ENCODE data around the gene AUTS2.

Gene AUTS2

GRCh38 chr7:69677881-69678493 lies 79.7 kb downstream of the AUTS2 start:
- no peak for DNase-seq (ENCODE audit: low read depth)
- no peak for TF ChIP-seq CTCF (IDR thresholded peaks at IDR 0.05; ENCODE audit: control insufficient read depth, extremely low read depth, insufficient read depth)
- H3K4me3 ChIP-seq (ENCODE audit: low read depth, low read length) = no peak overlapping the region

DNA sequence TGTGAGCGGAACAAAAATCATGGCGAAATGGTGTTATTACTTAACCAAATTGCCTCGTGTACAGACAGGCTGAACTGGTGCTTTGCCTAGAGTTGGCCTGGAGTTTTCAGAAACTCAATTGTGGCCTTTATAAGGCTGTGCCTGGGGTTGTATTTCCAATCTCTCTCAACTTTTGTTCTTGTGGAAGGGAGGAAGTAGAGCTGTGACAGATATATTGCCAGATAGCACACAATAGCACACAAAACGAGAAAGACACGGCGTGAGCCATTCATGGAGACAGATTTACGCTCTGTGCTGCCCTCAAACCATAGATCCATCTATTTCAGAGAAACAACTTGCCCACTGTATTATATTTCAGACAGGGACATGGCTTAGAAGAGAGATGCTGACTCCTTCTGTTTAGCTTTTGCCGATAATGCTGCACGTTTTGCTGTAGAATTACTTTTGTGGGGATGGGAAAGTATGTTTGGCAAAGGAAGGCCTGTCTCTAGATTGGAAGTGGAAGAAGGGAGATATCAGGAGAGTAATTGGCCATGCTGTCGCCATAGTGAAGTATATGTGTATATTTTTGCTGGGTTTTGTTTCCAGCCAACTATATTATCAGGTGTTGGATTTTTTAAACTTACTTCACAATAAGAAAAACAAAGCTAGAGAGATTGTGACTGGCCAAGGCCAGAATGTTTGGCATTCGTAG lies 80.4 kb downstream of the AUTS2 start:
- no peak for DNase-seq (ENCODE audit: low read depth)
- no peak for TF ChIP-seq CTCF (IDR thresholded peaks at IDR 0.05; ENCODE audit: control insufficient read depth, extremely low read depth, insufficient read depth)
- H3K4me3 ChIP-seq (ENCODE audit: low read depth, low read length) = no peak overlapping the region

DNA sequence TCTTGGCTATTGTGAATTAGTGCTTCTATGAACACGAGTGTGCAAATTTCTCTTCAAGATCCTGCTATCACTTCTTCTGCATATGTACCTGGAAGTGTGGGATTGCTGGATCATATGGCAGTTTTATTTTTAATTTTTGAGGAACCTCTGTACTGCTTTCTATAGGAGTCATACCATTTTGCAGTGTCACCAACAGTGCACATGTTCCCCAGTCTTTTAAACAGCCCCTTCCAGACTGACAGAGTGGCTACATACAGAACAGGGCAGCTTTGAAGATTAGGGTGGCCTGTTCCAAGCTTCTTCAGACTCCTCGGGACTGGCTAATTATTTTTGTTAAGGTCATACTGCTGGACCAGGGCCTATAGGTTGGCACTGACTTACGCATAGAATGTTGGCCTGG lies 82.9 kb downstream of the AUTS2 start:
- no peak for DNase-seq (ENCODE audit: low read depth)
- TF ChIP-seq CTCF (IDR thresholded peaks at IDR 0.05; ENCODE audit: control insufficient read depth, extremely low read depth, insufficient read depth) = no peak
- no peak overlapping the region for H3K4me3 ChIP-seq (ENCODE audit: low read depth, low read length)

DNA sequence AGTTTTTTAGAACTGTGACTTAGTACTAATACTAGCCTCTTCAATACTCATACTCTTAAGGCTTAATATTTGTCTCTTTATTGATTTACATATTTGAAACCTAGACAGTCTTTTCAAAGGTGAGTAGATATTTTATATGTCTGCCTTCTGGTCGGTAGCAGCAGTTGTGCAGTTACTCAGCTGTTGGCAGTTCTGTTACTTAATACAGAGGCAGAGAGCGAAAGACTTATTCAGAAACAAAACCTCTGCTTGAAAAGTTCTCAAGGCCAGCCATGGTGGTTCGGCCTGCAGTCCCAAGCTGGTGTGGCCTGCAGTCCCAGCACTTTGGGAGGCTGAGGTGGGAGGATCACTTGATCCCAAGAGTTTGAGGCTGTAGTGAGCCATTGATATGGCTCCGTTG lies 84.2 kb downstream of the AUTS2 start:
- TF ChIP-seq CTCF (IDR thresholded peaks at IDR 0.05; ENCODE audit: control insufficient read depth, extremely low read depth, insufficient read depth) = no peak
- no peak overlapping the region for H3K4me3 ChIP-seq (ENCODE audit: low read depth, low read length)
- DNase-seq (ENCODE audit: low read depth) = no peak

- TF ChIP-seq CTCF (IDR thresholded peaks at IDR 0.05; ENCODE audit: control insufficient read depth, extremely low read depth, insufficient read depth) = no peak
- no peak for DNase-seq (ENCODE audit: low read depth)
- H3K4me3 ChIP-seq (ENCODE audit: low read depth, low read length) = no peak overlapping the region
Measured at GRCh38 chr7:69683002-69683401, 84.7 kb downstream of the AUTS2 start.

DNA sequence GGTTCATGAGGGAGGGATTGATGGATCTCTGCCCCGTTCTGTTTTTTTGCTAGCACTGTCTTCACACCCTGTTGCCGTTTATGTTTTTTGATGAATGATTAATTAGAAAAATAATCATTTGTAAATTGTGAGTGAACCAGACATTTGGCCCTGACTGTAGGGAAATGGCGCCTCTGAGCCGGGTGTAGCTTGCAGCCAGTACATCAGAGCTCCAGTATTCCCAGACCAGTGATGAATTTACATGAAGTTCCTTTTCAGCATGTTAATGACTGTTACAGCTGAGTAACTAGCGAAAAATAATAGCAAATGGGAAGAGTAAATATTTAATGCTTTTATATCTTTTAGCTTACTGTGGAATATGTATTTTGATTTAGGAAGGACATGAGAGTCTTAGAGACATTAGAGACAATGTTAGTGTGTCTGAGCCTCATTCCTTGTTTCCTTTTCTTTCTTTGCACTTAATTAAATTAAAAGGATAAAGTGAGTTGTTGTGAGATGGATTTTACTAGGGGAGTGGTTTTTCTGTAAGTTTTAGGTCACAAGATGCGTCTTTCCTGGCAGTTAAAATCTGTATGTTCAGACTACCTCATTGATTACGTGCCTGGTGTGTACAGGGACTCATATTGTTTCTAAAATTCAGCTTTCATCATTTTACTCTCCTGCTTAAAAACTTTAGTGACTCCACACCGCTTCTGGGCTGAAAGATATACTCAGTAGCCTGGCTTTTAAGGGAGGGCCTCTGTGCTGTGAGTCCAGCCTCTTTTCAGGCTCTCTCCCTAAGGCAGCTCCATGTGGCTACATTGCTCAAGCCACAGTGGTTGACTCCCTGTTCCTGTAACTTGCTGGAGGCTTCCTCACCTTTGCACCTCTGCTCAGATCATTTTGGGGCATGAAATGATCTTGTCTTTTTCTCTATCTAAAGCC lies 86.4 kb downstream of the AUTS2 start:
- H3K4me3 ChIP-seq (ENCODE audit: low read depth, low read length) = no peak overlapping the region
- no peak for DNase-seq (ENCODE audit: low read depth)
- no peak for TF ChIP-seq CTCF (IDR thresholded peaks at IDR 0.05; ENCODE audit: control insufficient read depth, extremely low read depth, insufficient read depth)

All from LNCaP clone FGC (cell line).